Amniotic stem cell (primary cell): ENCODE measurements around the gene NUTM2G.
"Not testable (repeated sequence)": the region's sequence is repeated elsewhere in the genome, so short reads cannot be mapped to it uniquely, and the experiment has no call there.

ENCODE experiments used
- DNase-seq: peaks from one replicate; lab custom pipeline; 2025; lab: John Stamatoyannopoulos, UW

Gene NUTM2G

GRCh38 chr9:96928543-96928942, at the start of gene NUTM2G:
Gene NUTM2G, plus strand, starts transcription at chr9:96928843. Its CDS starts 182 bp downstream, at chr9:96929025.
- not testable (repeated sequence) for DNase-seq

GRCh38 chr9:96883922-96884321, 44.7 kb upstream of the NUTM2G start:
- DNase-seq, result no peak

- DNase-seq, result no peak
Observed at GRCh38 chr9:96884443-96884842, 44.2 kb upstream of the NUTM2G start.

- no peak for DNase-seq
Observed at GRCh38 chr9:96885424-96885823, 43.2 kb upstream of the NUTM2G start.

GRCh38 chr9:96888591-96888990, 40.1 kb upstream of the NUTM2G start:
- DNase-seq, result no peak

- DNase-seq, result no peak
Observed at GRCh38 chr9:96892131-96892530, 36.5 kb upstream of the NUTM2G start.

- not testable (repeated sequence) for DNase-seq
Observed at GRCh38 chr9:96900010-96900409, 28.6 kb upstream of the NUTM2G start.

- DNase-seq, result not testable (repeated sequence)
Observed at GRCh38 chr9:96904947-96905722, 23.5 kb upstream of the NUTM2G start.

- DNase-seq, result not testable (repeated sequence)
Observed at GRCh38 chr9:96908479-96908878, 20.2 kb upstream of the NUTM2G start.

- DNase-seq, result not testable (repeated sequence)
Observed at GRCh38 chr9:96915539-96915938, 13.1 kb upstream of the NUTM2G start.

GRCh38 chr9:96916531-96916930, 12.1 kb upstream of the NUTM2G start:
- DNase-seq, result not testable (repeated sequence)

GRCh38 chr9:96918550-96918949, 10.1 kb upstream of the NUTM2G start:
- not testable (repeated sequence) for DNase-seq

GRCh38 chr9:96920803-96921202, 7.8 kb upstream of the NUTM2G start:
- DNase-seq, result not testable (repeated sequence)

GRCh38 chr9:96925587-96925986, 3.1 kb upstream of the NUTM2G start:
- DNase-seq, result not testable (repeated sequence)

GRCh38 chr9:96931665-96932064, 3.0 kb downstream of the NUTM2G start:
- DNase-seq, result not testable (repeated sequence)

GRCh38 chr9:96934097-96934496, 5.5 kb downstream of the NUTM2G start:
- not testable (repeated sequence) for DNase-seq

GRCh38 chr9:96934706-96935105, 6.1 kb downstream of the NUTM2G start:
- not testable (repeated sequence) for DNase-seq

GRCh38 chr9:96935401-96935800, 6.8 kb downstream of the NUTM2G start:
- DNase-seq, result not testable (repeated sequence)

- not testable (repeated sequence) for DNase-seq
Observed at GRCh38 chr9:96937442-96937841, 8.8 kb downstream of the NUTM2G start.

GRCh38 chr9:96938957-96939665, 10.5 kb downstream of the NUTM2G start:
- DNase-seq, result not testable (repeated sequence)

- not testable (repeated sequence) for DNase-seq
Observed at GRCh38 chr9:96940982-96941381, 12.3 kb downstream of the NUTM2G start.

- not testable (repeated sequence) for DNase-seq
Observed at GRCh38 chr9:96941628-96942027, 13.0 kb downstream of the NUTM2G start.

- DNase-seq, result not testable (repeated sequence)
Observed at GRCh38 chr9:96942181-96942580, 13.5 kb downstream of the NUTM2G start.
